ENCODE data around the gene LEP.

LEP gene

GRCh38 chr7:128240696-128241386 lies at the start of gene LEP:
TSS of gene LEP (plus strand) at chr7:128241278. CDS start at chr7:128252019, 10,741 bp downstream.
- DNase-seq (ENCODE audit: low spot score): no peak

- no peak for DNase-seq (ENCODE audit: low spot score)
These were observed 48.5 kb upstream of the LEP start for GRCh38 chr7:128192497-128193142.

- no peak for DNase-seq (ENCODE audit: low spot score)
These were observed 46.4 kb upstream of the LEP start for GRCh38 chr7:128194533-128195282.

- DNase-seq (ENCODE audit: low spot score): no peak
These were observed 43.5 kb upstream of the LEP start for GRCh38 chr7:128197589-128197988.

- no peak for DNase-seq (ENCODE audit: low spot score)
These were observed 43.0 kb upstream of the LEP start for GRCh38 chr7:128197989-128198580.

- no peak for DNase-seq (ENCODE audit: low spot score)
These were observed 40.7 kb upstream of the LEP start for GRCh38 chr7:128200376-128200775.

- no peak for DNase-seq (ENCODE audit: low spot score)
These were observed 39.9 kb upstream of the LEP start for GRCh38 chr7:128201067-128201689.

GRCh38 chr7:128201690-128202085 lies 39.4 kb upstream of the LEP start:
- no peak for DNase-seq (ENCODE audit: low spot score)

GRCh38 chr7:128202287-128202957 lies 38.7 kb upstream of the LEP start:
- DNase-seq (ENCODE audit: low spot score): no peak

GRCh38 chr7:128203047-128203491 lies 38.0 kb upstream of the LEP start:
- no peak for DNase-seq (ENCODE audit: low spot score)

GRCh38 chr7:128203710-128204214 lies 37.3 kb upstream of the LEP start:
- no peak for DNase-seq (ENCODE audit: low spot score)

GRCh38 chr7:128204455-128204854 lies 36.6 kb upstream of the LEP start:
- no peak for DNase-seq (ENCODE audit: low spot score)

- DNase-seq (ENCODE audit: low spot score): no peak
These were observed 36.0 kb upstream of the LEP start for GRCh38 chr7:128205068-128205467.

GRCh38 chr7:128206017-128206746 lies 34.9 kb upstream of the LEP start:
- DNase-seq (ENCODE audit: low spot score): no peak

- no peak for DNase-seq (ENCODE audit: low spot score)
These were observed 34.2 kb upstream of the LEP start for GRCh38 chr7:128206747-128207500.

GRCh38 chr7:128207609-128208008 lies 33.5 kb upstream of the LEP start:
- DNase-seq (ENCODE audit: low spot score): no peak

- DNase-seq (ENCODE audit: low spot score): peak; percentile 93
These were observed 31.6 kb upstream of the LEP start for GRCh38 chr7:128209229-128210035.

GRCh38 chr7:128210036-128210347 lies 31.1 kb upstream of the LEP start:
- no peak for DNase-seq (ENCODE audit: low spot score)
